ENCODE data around the gene RPP40. TPM values are rescaled to one million over a fixed set of nuclear protein-coding genes. Genes with fewer than 3 reads are reported as not detected.

The RPP40 gene
- total and polyA plus RNA-seq, 2 of the 8 experiments (the other 6 are each of a cell fraction or from before 2014, with no cell fraction given), result 7.0 to 15.7 TPM

- Histone ChIP-seq H3K23me2 (ENCODE audit: low read depth, low read length) (no peaks in the 10 kb centered on the region; the same call in 1 of the 2 replicates), H2BK20ac (ENCODE audit: low read length) (no peak overlapping the region), H3K56ac (replicated peaks; ENCODE audit: insufficient read length, low read depth, low read length) (no peak overlapping the region), H2AK5ac (ENCODE audit: low read depth, low read length) (no peak overlapping the region), H2BK120ac (replicated peaks; ENCODE audit: low read depth, low read length) (no peak overlapping the region), H2BK5ac (ENCODE audit: low read depth, low read length) (no peak overlapping the region; the same call in 1 of the 2 replicates), H3K79me2 (ENCODE audit: control insufficient read depth in 1 of 2, insufficient read depth in 2 of 2, low read length in 2 of 2) (no peaks in the 10 kb centered on the region), H4K8ac (ENCODE audit: extremely low read depth, insufficient read depth, low read length) (no peak overlapping the region), H4K91ac (replicated peaks; ENCODE audit: insufficient read length, low read length) (no peak overlapping the region), H4K5ac (ENCODE audit: insufficient read length, low read depth, low read length) (no peak overlapping the region), H3K36me3 (ENCODE audit: control insufficient read depth in 2 of 4, insufficient read depth in 4 of 4, low read length in 3 of 4) (no peaks in the 10 kb centered on the region), H2BK15ac (ENCODE audit: low read length) (0 out of 2 replicates have a peak overlapping the region, but pooled peaks have one; percentile 72), H3K4ac (replicated peaks; ENCODE audit: insufficient read length, low read depth, low read length) (no peak overlapping the region), H4K20me1 (replicated peaks in 1 of 2; ENCODE audit: control insufficient read depth in 1 of 2, insufficient read depth in 2 of 2, low read length in 2 of 2) (no peaks in the 10 kb centered on the region), H3K14ac (ENCODE audit: insufficient read length) (no peak overlapping the region), H3K4me2 (ENCODE audit: insufficient read depth in 1 of 2, low read depth in 2 of 2, low read length in 2 of 2) (peak overlapping the region in 1 of 2 experiments; percentile 36; a peak in 3 of 4 replicates), H3K9me3 (ENCODE audit: insufficient read depth in 2 of 2, low read depth in 1 of 2, low read length in 1 of 2) (peaks cover 0 to 7% of the 10 kb centered on the region in 2 experiments; a peak in 1 of 4 replicates), H3K27me3 (replicated peaks in 1 of 4; ENCODE audit: control insufficient read depth in 3 of 4, extremely low read depth in 1 of 4, insufficient read depth in 3 of 4, low read length in 3 of 4) (no peaks in the 10 kb centered on the region; a peak in 2 of 7 replicates), H3K4me1 (replicated peaks in 1 of 4; ENCODE audit: control insufficient read depth in 3 of 4, insufficient read depth in 4 of 4, low read length in 3 of 4) (peaks cover 5 to 10% (median 8%) of the 10 kb centered on the region in 4 experiments; a peak in 6 of 7 replicates), H3K18ac (ENCODE audit: extremely low read depth, low read length) (no peak overlapping the region; the same call in 1 of the 2 replicates), H2AFZ (ENCODE audit: low read length) (no peak overlapping the region), H3K79me1 (ENCODE audit: low read depth, low read length) (no peaks in the 10 kb centered on the region), H2BK12ac (ENCODE audit: low read depth, low read length) (no peak overlapping the region), H3K27ac (ENCODE audit: low read depth, low read length) (no peak overlapping the region), H3K4me3 (ENCODE audit: extremely low read depth in 1 of 4, insufficient read depth in 2 of 4, low read depth in 3 of 4, low read length in 4 of 4) (no peak overlapping the region), H3K23ac (ENCODE audit: insufficient read length) (no peak overlapping the region), H3K9ac (replicated peaks in 1 of 4; ENCODE audit: extremely low read depth in 1 of 4, low read depth in 3 of 4, low read length in 3 of 4) (no peak overlapping the region)
- FAIRE-seq, result no peak
- DNase-seq (ENCODE audit: low read depth in 1 of 2, low spot score in 2 of 2), result no peak
- ChIA-PET CTCF (ENCODE audit: partially characterized antibody) (interaction anchor here (0.7 kb wide), 1 partner anchor 84 kb away, joined by 5 read pairs; no protein-coding TSS in a partner anchor), POLR2A (ENCODE audit: partially characterized antibody) (no interaction called here)
- 68% methylated on average over 6 of the region's 7 CpGs; no CpG with 5 or more reads in 1 of the 2 experiments for WGBS, 2 experiments (ENCODE audit: extremely low coverage in 1 of 2, insufficient coverage in 1 of 2, insufficient read length in 1 of 2, insufficient replicate concordance in 2 of 2, low coverage in 1 of 2, low lambda C conversion rate in 2 of 2, missing lambda C conversion rate in 1 of 2)
- TF ChIP-seq RBBP5 (IDR thresholded peaks at IDR 0.05; ENCODE audit: borderline replicate concordance, low read depth, low read length), result no peak
- no peak for TF ChIP-seq SP2 (IDR thresholded peaks at IDR 0.05; ENCODE audit: low read length)
- no peak for TF ChIP-seq TEAD4 (IDR thresholded peaks at IDR 0.05; ENCODE audit: low read depth, low read length)
- TF ChIP-seq CBX5 (IDR thresholded peaks at IDR 0.05; ENCODE audit: low read depth, low read length), result no peak
- TF ChIP-seq CBX8 (IDR thresholded peaks at IDR 0.05; ENCODE audit: borderline replicate concordance, low read depth, low read length), result no peak
Measured at GRCh38 chr6:5034736-5035135, 30.9 kb upstream of the RPP40 start.
